Measurements from ENCODE around the gene SRPK2.

Gene SRPK2

DNA sequence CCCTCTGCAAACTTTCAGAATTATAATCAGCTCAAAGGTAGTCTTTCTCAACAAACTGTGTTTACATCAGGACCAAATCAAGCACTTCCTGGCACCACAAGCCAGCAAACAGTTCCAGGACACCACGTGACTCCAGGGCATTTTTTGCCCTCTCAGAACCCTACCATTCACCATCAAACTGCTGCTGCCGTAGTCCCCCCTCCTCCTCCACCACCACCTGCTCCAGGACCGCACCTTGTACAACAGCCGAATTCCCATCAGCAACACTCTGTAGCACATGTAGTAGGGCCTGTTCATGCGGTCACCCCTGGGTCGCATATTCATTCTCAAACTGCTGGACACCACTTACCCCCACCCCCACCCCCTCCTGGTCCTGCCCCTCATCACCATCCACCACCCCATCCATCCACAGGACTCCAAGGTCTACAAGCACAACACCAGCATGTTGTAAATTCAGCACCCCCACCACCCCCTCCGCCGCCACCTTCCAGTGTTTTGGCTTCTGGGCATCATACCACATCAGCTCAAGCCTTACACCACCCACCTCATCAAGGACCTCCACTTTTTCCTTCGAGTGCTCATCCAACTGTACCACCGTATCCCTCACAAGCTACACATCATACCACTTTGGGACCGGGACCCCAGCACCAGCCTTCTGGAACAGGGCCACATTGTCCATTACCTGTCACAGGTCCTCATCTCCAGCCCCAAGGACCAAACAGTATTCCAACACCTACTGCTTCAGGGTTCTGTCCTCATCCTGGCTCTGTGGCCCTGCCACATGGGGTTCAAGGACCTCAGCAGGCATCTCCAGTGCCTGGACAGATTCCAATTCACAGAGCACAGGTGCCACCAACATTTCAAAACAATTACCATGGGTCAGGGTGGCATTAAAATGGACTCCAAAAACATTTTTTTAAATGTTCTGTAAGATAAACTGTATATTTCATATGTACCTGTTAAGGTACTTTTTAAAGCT is 276.0 kb downstream of the SRPK2 start:
- peaks cover 68% of the 10 kb centered on the region for H3K36me3 Mint-ChIP-seq (ENCODE audit: low read depth)
- peak overlapping the region in 2 of 3 experiments; percentile 13 to 44 for H3K27ac Mint-ChIP-seq
- H3K4me1 Mint-ChIP-seq = peaks cover 5% of the 10 kb centered on the region
- H3K9me3 Mint-ChIP-seq = no peaks in the 10 kb centered on the region
- H3K4me3 Mint-ChIP-seq = no peak overlapping the region
- H3K27me3 Mint-ChIP-seq (ENCODE audit: low read depth) = no peaks in the 10 kb centered on the region
- no peak for TF ChIP-seq CTCF (IDR thresholded peaks at IDR 0.05; ENCODE audit: unreplicated experiment in 3 of 3)

GRCh38 chr7:105107458-105107857 is 281.3 kb downstream of the SRPK2 start:
- Mint-ChIP-seq H3K27me3 (ENCODE audit: low read depth) (no peaks in the 10 kb centered on the region), H3K4me3 (no peak overlapping the region), H3K4me1 (peaks cover 5% of the 10 kb centered on the region), H3K36me3 (ENCODE audit: low read depth) (peaks cover 83% of the 10 kb centered on the region), H3K9me3 (no peaks in the 10 kb centered on the region), H3K27ac (no peak overlapping the region)
- no peak for TF ChIP-seq CTCF (IDR thresholded peaks at IDR 0.05; ENCODE audit: unreplicated experiment in 3 of 3)

GRCh38 chr7:105106473-105106872 is 282.2 kb downstream of the SRPK2 start:
- Mint-ChIP-seq H3K4me1 (no peaks in the 10 kb centered on the region), H3K27me3 (ENCODE audit: low read depth) (no peaks in the 10 kb centered on the region), H3K4me3 (no peak overlapping the region), H3K9me3 (no peaks in the 10 kb centered on the region), H3K27ac (peak overlapping the region in 1 of 3 experiments; percentile 32), H3K36me3 (ENCODE audit: low read depth) (peaks cover 75% of the 10 kb centered on the region)
- no peak for TF ChIP-seq CTCF (IDR thresholded peaks at IDR 0.05; ENCODE audit: unreplicated experiment in 3 of 3)

DNA sequence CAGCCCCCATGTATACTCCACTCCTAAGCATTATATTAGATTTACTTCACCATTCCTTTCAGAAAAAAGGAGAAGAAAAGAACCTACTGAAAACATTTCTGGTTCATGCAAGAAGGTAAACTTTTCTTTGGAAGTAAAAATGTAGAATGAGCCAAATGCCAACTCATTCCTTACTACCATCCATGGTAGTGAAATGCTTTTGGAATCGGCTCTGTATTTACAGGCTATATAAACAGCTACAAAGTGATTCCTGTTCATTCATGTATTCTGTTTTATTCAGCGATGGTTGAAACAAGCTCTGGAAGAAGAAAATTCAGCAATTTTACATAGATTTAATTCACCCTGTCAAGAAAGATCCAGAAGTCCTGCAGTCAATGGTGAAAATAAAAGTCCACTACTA is 283.1 kb downstream of the SRPK2 start:
- H3K4me1 Mint-ChIP-seq = no peaks in the 10 kb centered on the region
- no peak overlapping the region for H3K4me3 Mint-ChIP-seq
- peaks cover 74% of the 10 kb centered on the region for H3K36me3 Mint-ChIP-seq (ENCODE audit: low read depth)
- H3K27ac Mint-ChIP-seq = no peak overlapping the region
- no peak for TF ChIP-seq CTCF (IDR thresholded peaks at IDR 0.05; ENCODE audit: unreplicated experiment in 3 of 3)
- no peaks in the 10 kb centered on the region for H3K9me3 Mint-ChIP-seq
- no peaks in the 10 kb centered on the region for H3K27me3 Mint-ChIP-seq (ENCODE audit: low read depth)

GRCh38 chr7:105102557-105103352 is 286.0 kb downstream of the SRPK2 start:
- Mint-ChIP-seq H3K9me3 (no peaks in the 10 kb centered on the region), H3K27ac (peak overlapping the region; percentile 13 to 63 (median 14)), H3K27me3 (ENCODE audit: low read depth) (no peaks in the 10 kb centered on the region), H3K4me3 (no peak overlapping the region), H3K36me3 (ENCODE audit: low read depth) (peaks cover 71% of the 10 kb centered on the region), H3K4me1 (peaks cover 2% of the 10 kb centered on the region)
- TF ChIP-seq CTCF (IDR thresholded peaks at IDR 0.05; ENCODE audit: unreplicated experiment in 3 of 3) = no peak

Measured in nephron (organoid).